OCI-LY3 (cell line): ENCODE measurements around the gene BRS3.

ENCODE experiments used
- H2AFZ ChIP-seq: fragments of 200-600, 300-600 bp; shearing (Covaris generic); 2 replicates; pipeline ENCODE4 v1.6.0; 2014; ENCODE audit warnings: antibody characterized with exemption, low read depth, low read length
- H3K27ac ChIP-seq: fragments of 200-600, 300-600 bp; sonication (generic); 2 replicates; pipeline ENCODE4 v1.5.1; 2014; ENCODE audit warnings: mild to moderate bottlenecking, low read length, moderate library complexity, mixed read lengths
- H3K27me3 ChIP-seq: fragments of 200-600, 300-600 bp; sonication (generic); 2 replicates; pipeline ENCODE4 v1.6.1; 2014; ENCODE audit warnings: low read depth, low read length, mixed read lengths
- H3K36me3 ChIP-seq: fragments of 200-600, 300-600 bp; sonication (generic); replicated peaks from 2 replicates; pipeline ENCODE3; 2014; ENCODE audit warnings: low read depth, low read length, mixed read lengths
- H3K4me1 ChIP-seq: fragments of 300-600, 200-600 bp; sonication (generic); 2 replicates; pipeline ENCODE4 v1.6.1; 2014; ENCODE audit warnings: low read length, mixed read lengths
- H3K4me2 ChIP-seq: fragments of 200-600, 300-600 bp; sonication (generic); 2 replicates; pipeline ENCODE4 v1.6.1; 2014; ENCODE audit warnings: low read length, mixed read lengths
- H3K4me3 ChIP-seq: fragments of 300-600, 200-600 bp; sonication (generic); 2 replicates; pipeline ENCODE4 v1.5.1; 2014; ENCODE audit warnings: antibody characterized with exemption, mild to moderate bottlenecking, low read length, moderate library complexity
- H3K79me2 ChIP-seq: fragments of 300-600, 200-600 bp; shearing (Covaris generic); 2 replicates; pipeline ENCODE4 v1.6.1; 2014; ENCODE audit warnings: mild to moderate bottlenecking, low read length, mixed read lengths
- H3K9ac ChIP-seq: fragments of 300-600, 200-600 bp; shearing (Covaris generic); 2 replicates; pipeline ENCODE4 v1.6.0; 2014; ENCODE audit warnings: mild to moderate bottlenecking, low read length, moderate library complexity
- H3K9me3 ChIP-seq: fragments of 200-600, 300-600 bp; shearing (Covaris generic); 2 replicates; pipeline ENCODE4 v1.6.1; 2014; ENCODE audit warnings: low read length, mixed read lengths; ENCODE audit not compliant: insufficient read depth
- H4K20me1 ChIP-seq: fragments of 200-600, 300-600 bp; sonication (generic); 2 replicates; pipeline ENCODE4 v1.6.1; 2016; ENCODE audit warnings: low read length, mixed read lengths; ENCODE audit not compliant: insufficient read depth
- CTCF ChIP-seq: fragments of 200-600, 300-600 bp; sonication (generic); IDR thresholded peaks from 2 replicates; pipeline ENCODE4 v1.5.1; 2014; ENCODE audit warnings: antibody characterized with exemption, low read length, low read depth
- EZH2phosphoT487 ChIP-seq: fragments of 200-600 bp; shearing (Covaris generic); IDR thresholded peaks from 2 replicates; pipeline ENCODE4 v1.6.1; 2018; ENCODE audit warnings: antibody characterized with exemption, mixed run types, low read depth

The BRS3 gene

GRCh38 chrX:136525738-136526606 is 38.2 kb downstream of the BRS3 start:
- no peak overlapping the region for H3K4me3 ChIP-seq
- no peaks in the 10 kb centered on the region for H3K27me3 ChIP-seq
- no peak overlapping the region for H3K4me2 ChIP-seq
- H3K9ac ChIP-seq, result no peak overlapping the region
- H4K20me1 ChIP-seq, result no peaks in the 10 kb centered on the region
- TF ChIP-seq EZH2phosphoT487 (no peak), CTCF (no peak)
- no peak overlapping the region for H3K27ac ChIP-seq
- H3K9me3 ChIP-seq, result no peaks in the 10 kb centered on the region
- H3K4me1 ChIP-seq, result no peaks in the 10 kb centered on the region
- H2AFZ ChIP-seq, result no peak overlapping the region
- no peaks in the 10 kb centered on the region for H3K36me3 ChIP-seq
- H3K79me2 ChIP-seq, result no peaks in the 10 kb centered on the region

- no peaks in the 10 kb centered on the region for H3K79me2 ChIP-seq
- no peak overlapping the region for H2AFZ ChIP-seq
- no peaks in the 10 kb centered on the region for H3K27me3 ChIP-seq
- no peak overlapping the region for H3K9ac ChIP-seq
- no peak for TF ChIP-seq CTCF
- no peak for TF ChIP-seq EZH2phosphoT487
- H3K4me3 ChIP-seq, result no peak overlapping the region
- H3K27ac ChIP-seq, result no peak overlapping the region
- H4K20me1 ChIP-seq, result no peaks in the 10 kb centered on the region
- H3K9me3 ChIP-seq, result no peaks in the 10 kb centered on the region
- H3K4me1 ChIP-seq, result no peaks in the 10 kb centered on the region
- no peaks in the 10 kb centered on the region for H3K36me3 ChIP-seq
- H3K4me2 ChIP-seq, result no peak overlapping the region
These were observed 41.0 kb downstream of the BRS3 start for GRCh38 chrX:136528645-136529315.

- Histone ChIP-seq H3K36me3 (no peaks in the 10 kb centered on the region), H3K27ac (no peak overlapping the region), H2AFZ (no peak overlapping the region), H3K27me3 (no peaks in the 10 kb centered on the region), H3K4me3 (no peak overlapping the region), H3K4me2 (no peak overlapping the region), H3K4me1 (no peaks in the 10 kb centered on the region), H4K20me1 (no peaks in the 10 kb centered on the region), H3K9ac (no peak overlapping the region), H3K9me3 (no peaks in the 10 kb centered on the region), H3K79me2 (no peaks in the 10 kb centered on the region)
- TF ChIP-seq EZH2phosphoT487, result no peak
- no peak for TF ChIP-seq CTCF
These were observed 42.0 kb downstream of the BRS3 start for GRCh38 chrX:136529795-136530194.

GRCh38 chrX:136531951-136532350 is 44.2 kb downstream of the BRS3 start, which contains the start of gene VGLL1:
Gene VGLL1, plus strand, starts transcription at chrX:136532215. Its CDS starts 3,806 bp downstream, at chrX:136536021.
- no peak for TF ChIP-seq EZH2phosphoT487
- TF ChIP-seq CTCF, result no peak
- no peak within 1 kb of the TSS for H3K27ac ChIP-seq

More at GRCh38 chrX:136531951-136532350, 44.2 kb downstream of the BRS3 start, which contains the start of gene VGLL1:
- Histone ChIP-seq H3K9ac (no peak within 1 kb of the TSS), H3K9me3 (no peaks in the 10 kb centered on the region), H4K20me1 (no peaks in the 10 kb centered on the region), H3K4me2 (no peak within 1 kb of the TSS), H3K79me2 (no peaks in the 10 kb centered on the region), H3K4me3 (no peak within 1 kb of the TSS), H3K4me1 (no peaks in the 10 kb centered on the region), H3K27me3 (no peaks in the 10 kb centered on the region), H3K36me3 (no peaks in the 10 kb centered on the region), H2AFZ (no peak within 1 kb of the TSS)
